ENCODE measurements around the gene RYR2.

The RYR2 gene

GRCh38 chr1:237103021-237103420 is 61.0 kb downstream of the RYR2 start:
- no peak overlapping the region for H3K4me3 ChIP-seq (ENCODE audit: low read depth, low read length)
- TF ChIP-seq CTCF (IDR thresholded peaks at IDR 0.05; ENCODE audit: low read depth, low read length) = no peak

GRCh38 chr1:237104096-237104495 is 62.1 kb downstream of the RYR2 start:
- no peak for TF ChIP-seq CTCF (IDR thresholded peaks at IDR 0.05; ENCODE audit: low read depth, low read length)
- no peak overlapping the region for H3K4me3 ChIP-seq (ENCODE audit: low read depth, low read length)

- TF ChIP-seq CTCF (IDR thresholded peaks at IDR 0.05; ENCODE audit: low read depth, low read length) = no peak
- no peak overlapping the region for H3K4me3 ChIP-seq (ENCODE audit: low read depth, low read length)
Measured at GRCh38 chr1:237105826-237106225, 63.8 kb downstream of the RYR2 start.

- TF ChIP-seq CTCF (IDR thresholded peaks at IDR 0.05; ENCODE audit: low read depth, low read length) = no peak
- no peak overlapping the region for H3K4me3 ChIP-seq (ENCODE audit: low read depth, low read length)
Measured at GRCh38 chr1:237108297-237109040, 66.5 kb downstream of the RYR2 start.

- no peak overlapping the region for H3K4me3 ChIP-seq (ENCODE audit: low read depth, low read length)
- TF ChIP-seq CTCF (IDR thresholded peaks at IDR 0.05; ENCODE audit: low read depth, low read length) = no peak
Measured at GRCh38 chr1:237111807-237112206, 69.8 kb downstream of the RYR2 start.

- no peak for TF ChIP-seq CTCF (IDR thresholded peaks at IDR 0.05; ENCODE audit: low read depth, low read length)
- no peak overlapping the region for H3K4me3 ChIP-seq (ENCODE audit: low read depth, low read length)
Measured at GRCh38 chr1:237112663-237113062, 70.7 kb downstream of the RYR2 start.

GRCh38 chr1:237115035-237115434 is 73.1 kb downstream of the RYR2 start:
- TF ChIP-seq CTCF (IDR thresholded peaks at IDR 0.05; ENCODE audit: low read depth, low read length) = no peak
- no peak overlapping the region for H3K4me3 ChIP-seq (ENCODE audit: low read depth, low read length)
